NCI-H1048 (cell line): ENCODE data around the gene KAT2A.

Experiments
- DNase-seq: peaks from one replicate; lab custom pipeline; 2025; lab: John Stamatoyannopoulos, UW

KAT2A gene

DNA sequence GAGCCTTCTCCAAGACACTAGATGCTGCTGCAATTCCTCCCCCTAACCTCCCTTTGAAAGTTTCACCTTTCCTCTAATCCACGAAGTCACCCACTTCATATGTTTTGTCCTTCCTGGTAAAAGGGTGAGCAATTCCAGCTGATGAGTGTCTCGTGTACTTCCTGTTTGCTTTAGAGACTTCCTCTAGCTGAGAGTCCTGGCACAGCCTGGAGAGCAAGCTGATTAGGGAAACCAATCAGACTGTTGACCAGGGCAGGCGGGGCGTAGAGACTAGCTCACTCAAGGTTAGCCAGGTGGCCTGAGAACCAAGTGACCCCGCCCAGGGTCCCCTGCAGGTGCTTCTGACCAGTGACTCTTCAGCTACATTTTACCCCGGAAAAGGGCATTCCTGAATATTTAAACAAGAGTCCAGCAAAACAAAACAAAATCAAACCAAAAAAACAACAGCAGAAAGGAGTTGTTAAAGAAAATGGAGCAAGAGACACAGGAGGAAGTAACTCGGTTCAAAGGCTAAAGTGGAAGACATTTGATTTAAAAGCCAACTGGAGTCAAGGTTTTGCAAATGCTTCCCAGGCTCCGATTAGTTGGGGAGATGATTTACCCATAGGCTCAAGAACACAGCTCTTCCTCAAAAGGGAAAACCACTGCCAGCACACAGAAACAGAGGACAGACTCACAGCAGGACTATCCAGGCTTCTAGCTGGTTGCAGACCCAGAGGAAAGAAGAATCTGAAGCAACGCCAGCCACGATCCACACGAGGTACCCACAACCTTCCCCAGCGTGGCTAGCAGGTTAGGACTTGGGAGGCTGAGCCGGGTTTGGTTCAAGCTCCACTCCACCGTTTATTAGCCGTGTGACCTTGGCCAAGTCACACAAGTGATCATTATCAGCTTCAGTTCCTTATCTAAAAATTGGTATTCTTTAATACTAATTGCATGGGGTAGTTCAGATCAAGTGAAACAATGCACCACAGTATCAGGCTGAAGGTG, 14.8 kb upstream of the KAT2A start:
- DNase-seq: no peak

DNA sequence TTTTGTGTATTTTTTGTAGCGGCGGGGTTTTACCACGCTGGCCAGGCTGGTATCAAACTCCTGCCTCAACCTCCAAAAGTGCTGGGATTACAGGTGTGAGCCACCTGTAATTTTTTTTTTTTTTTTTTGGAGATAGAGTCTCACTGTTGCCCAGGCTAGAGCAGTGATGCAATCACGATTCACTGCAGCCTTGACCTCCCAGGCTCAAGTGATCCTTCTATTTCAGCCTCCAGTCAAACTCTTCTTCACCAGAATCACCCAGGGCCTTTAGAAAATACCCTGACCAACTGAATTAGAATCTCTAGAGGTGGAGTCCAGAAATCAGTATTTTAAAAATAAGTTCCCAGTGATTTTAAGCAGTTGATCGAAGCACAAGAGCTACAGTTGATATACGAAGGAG, 14.0 kb upstream of the KAT2A start:
- DNase-seq: no peak

DNA sequence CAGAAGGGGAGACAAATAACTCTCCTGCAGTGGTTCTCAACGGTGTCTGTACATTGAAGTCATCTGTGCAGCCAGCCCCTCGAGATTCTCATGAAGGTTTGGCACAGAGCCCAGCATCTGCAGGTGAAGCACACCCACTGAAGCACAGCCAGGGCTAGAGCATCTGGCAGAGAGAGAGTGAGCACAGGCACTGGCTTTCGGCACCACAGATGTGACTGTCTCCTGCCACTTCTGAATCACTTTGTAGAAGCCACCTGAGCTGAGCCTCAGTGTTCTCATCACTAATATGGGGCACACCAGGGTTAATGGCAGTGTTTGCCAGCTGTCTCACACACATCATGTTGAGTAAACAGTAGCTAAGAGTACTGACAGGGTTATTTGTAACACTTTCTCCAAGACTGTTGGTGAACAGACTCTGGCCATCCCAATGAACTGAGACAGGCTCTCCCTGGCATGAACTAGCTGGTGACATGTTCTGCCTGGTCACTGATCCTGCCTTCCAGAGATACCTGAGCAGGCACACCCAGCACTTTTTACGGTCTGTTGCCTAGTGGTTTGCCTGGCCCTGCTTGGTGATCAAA, 12.4 kb upstream of the KAT2A start:
- no peak for DNase-seq

DNA sequence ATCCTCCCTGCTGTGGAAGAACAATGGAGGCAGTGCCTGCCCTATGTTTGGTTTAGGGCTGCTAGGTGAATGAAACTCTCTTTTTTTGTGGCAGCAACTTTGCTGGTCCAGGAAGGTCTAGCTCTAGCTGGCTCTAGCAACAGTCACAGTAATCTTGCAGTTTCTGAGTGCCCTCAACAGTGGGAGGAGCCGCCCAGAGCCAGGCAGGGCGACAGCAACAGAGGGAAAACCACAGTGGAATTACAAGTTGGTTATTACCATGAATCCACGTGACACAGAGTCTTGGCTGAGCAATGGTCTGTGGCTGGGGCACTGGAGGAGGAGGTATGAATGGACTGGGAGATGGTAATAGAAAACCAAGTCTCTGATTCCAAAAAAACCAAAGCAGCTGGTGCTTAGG, 11.8 kb upstream of the KAT2A start:
- no peak for DNase-seq

DNA sequence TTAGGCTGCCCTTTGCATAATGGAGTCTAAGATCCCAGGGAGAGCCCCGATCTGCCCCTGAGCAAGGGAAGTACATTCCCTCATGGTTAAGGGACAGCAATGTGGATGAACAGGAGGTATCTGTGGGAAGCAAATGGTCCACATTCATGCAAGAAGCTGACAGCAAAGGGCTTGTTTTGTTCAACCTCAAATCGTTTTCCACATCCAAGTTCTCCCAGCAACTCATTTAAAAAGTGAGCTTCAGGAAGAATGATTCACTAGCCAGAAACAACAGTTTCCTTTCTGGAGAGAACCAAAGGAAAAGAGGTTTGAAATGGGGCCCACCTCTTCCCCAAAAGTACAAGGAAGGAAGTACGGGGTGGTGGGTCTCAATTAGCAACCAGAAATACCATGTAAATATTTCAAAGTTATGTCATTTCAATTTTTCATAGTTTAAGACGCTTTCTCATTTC, 10.8 kb upstream of the KAT2A start:
- no peak for DNase-seq

DNA sequence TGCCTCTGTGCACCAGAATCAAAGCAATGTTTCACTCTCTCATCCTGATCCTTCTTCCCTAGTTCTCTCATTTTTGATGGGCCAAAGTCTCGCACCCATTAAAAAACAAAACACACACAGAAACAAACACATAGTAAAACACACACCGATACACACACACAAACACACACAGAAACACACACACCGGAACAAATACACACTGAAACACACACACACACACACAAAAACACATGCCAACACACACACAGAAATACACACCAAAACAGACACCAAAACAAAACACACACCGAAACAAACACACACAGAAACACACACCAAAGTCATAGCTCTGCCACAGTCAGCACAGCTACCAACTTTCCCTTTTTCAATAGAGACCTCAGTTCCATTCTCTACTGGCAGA, 10.1 kb upstream of the KAT2A start:
- no peak for DNase-seq

DNA sequence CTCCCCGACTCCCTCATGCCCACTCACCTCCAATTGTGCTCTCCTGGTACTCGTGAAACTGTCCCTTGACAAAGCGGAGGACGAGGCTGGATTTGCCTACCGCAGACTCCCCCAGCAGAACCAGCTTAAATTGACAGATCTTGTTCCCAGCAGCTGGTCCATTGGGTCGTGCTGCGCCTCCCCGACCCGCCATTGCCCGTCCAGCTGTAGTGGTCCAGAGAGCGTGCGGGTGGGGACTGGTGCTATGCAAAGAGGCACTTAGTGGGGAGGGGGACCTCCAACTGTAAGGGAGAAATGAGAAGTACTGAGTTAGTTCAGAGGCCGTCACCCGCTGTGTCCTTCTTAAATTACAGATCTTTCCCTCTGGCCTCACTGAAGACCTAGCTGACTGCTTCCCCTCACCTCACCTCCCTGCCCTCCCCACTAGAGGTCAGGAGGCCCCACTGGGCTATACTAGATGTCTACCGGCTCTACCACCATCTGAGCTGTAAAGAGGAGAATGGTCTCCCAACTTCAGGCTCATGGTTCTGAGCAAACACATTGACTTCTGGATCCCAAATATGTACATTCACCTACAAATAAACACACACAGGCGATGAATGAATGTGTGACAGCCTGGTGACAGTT, 9.3 kb upstream of the KAT2A start:
- no peak for DNase-seq

DNA sequence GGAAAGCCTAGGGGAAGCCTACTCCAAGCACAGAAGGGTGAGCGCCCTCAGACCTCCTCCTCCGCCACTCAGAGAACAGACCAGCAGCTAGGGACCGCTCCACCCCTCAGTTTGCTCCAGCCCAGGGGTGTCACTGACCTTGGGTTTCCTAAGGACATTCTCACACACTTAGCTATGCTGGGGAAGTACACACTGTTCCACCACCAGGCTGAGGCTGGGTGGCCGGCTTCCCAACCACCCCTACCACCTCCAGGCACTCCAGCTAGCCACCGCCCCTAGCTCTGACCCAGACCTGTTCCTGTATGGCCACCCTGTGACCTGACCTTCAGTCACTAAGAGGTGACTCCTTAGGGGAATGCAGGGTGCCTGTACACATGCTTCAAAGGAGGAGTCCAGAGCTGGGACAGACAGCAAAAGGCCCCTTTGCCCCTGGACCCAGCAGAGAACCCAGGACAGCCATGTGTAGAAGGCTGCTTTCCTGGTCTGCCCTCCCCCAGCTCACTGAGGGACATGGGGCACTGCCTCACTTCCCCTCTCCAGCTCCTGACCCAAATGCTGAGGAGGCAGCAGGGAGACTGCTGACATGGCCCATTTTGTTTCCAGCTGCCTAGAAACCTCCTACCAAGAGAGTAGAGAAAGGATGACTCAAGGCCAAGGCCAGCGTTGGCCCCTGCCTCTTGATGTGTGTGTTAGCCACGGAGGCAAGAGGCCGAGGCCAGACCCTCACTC, 8.1 kb upstream of the KAT2A start:
- no peak for DNase-seq

DNA sequence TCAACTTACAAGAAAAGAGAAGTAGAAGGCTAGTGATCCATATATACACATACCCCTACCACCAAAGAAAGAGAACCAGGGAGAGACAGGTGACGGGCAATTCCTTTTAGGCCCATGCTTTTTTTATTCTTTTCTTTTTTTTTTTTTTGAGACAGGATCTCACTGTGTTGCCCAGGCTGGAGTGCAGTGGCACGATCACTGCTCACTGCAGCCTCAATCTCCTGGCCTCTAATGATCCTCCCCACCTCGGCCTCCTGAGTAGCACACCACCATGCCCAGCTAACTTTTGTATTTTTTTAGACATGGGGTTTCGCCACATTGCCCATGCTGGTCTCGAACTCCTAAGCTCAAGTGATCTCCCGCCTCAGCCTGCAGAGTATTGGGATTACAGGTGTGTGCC, 6.2 kb upstream of the KAT2A start:
- no peak for DNase-seq

DNA sequence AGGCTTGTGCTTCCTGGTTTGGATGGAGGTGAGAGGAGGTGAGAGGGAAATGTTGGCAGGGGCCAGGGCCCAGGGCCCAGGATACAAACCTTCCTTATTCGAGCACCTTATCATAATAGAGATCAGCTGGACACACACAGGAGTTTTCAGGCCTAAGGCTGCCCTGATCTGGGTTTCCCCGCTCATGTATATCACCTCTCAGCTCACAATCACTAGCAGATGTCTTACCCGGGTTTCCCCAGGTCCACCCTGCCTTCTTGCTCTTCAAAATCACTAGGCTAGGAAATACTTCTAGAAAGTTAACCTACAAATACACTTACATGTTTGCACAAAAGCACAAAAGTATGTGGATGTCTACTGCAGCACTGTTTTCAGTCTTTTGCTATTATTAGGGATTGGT, 5.7 kb upstream of the KAT2A start:
- DNase-seq: no peak

DNA sequence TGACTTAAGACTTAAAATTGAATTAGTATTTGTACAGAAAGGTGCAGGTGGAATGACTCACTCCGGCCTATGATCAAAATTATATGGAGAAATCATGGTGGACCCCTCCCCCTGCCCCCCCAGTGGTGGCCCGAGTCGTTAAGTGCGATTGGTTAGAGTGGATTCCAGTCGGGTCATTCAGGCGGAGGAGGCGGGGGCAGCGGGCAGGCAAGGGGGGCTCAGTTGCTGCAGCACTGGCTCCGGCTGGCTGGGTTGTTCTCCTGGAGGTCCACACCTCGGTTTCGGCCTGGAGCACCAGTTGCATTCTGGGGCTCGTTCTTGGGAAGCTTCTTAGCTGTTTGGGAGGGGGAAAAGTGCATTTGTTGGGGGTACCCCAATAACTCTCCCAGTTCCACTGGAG, 4.4 kb upstream of the KAT2A start:
- no peak for DNase-seq

DNA sequence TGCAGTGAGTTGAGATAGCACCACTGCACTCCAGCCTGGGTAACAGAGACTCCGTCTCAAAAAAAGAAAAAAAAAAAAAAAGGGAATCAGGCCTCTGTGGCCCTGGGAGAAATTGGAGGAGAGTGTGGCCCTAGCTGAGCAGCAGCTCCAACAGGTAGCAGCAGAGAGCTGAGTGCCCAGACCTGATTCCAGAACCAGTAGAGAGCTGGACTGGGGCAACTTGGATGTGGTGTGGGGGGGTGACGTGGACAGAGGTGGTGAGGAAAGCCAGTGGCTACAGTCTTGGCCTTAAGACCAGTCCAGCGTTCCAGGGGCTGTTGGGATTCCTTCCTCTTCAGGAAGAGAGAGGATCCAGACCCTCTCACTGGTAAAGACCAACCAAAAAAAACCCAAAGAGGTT, 3.1 kb upstream of the KAT2A start:
- DNase-seq: no peak

DNA sequence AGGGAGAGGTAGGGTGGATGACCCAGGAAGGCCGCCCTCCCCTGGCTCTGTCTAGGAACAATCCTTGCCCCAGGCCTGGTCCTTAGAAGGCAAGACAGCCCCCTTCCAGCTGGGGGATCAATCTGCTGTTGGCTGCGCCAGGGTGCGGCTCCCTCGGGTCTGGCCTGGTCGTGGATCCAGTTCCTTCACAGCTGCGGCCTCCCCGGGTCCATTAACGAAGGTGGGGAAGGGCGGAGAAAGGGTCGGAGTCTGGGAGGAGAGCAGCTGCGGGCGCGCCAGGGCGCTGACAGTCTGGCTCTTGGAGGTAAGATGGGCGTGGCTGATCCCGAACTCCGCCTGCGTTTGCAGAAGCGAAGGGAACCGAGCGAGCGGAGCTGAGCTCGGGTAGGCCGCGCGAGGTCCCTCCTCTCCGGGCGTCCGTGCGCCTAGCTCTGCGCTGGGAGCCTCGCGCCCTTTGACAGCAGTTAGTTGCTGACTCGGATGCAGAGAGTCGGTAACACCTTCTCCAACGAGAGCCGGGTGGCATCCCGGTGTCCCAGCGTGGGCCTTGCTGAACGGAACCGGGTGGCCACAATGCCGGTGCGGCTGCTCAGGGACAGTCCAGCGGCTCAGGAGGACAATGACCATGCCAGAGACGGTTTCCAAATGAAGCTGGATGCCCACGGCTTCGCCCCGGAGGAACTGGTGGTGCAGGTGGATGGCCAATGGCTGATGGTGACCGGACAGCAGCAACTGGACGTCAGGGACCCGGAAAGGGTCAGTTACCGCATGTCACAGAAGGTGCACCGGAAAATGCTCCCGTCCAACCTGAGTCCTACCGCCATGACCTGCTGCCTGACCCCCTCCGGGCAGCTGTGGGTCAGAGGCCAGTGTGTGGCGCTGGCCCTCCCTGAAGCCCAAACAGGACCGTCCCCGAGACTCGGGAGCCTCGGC, 1.5 kb upstream of the KAT2A start, which contains the start of gene HSPB9:
Gene HSPB9 (plus strand): TSS at position 434 of the 933 bp plus-strand sequence. CDS start 47 bp downstream, at position 481.
- no peak for DNase-seq

DNA sequence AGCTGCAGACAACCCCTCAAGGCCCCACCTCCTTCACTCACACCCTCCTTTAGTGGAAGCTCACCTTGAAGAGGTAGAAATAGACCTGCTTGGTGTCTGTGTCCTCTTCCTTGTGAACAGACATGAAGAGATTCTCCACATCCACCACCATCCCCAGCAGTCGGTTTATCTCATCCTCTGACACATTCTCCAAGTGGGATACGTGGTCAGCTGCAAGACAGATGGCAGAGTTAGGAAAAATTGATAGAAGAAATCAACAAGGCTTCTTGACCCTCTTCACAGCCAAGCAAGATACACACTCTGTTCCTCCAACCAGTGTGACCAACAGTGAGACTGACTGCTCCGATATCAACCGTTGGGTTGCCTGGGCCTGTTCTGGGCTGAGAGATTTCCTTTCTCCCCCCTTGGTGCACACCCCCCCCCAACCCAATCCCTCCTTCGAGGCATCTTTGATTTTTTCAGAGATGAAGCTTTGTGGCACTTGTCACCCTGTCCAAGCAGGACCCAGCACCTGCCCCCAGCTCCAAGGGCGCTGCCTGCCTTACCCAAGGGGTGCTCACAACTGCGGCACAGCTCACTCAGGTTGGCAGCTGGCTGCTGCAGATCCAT, 902 bp downstream of the KAT2A start:
- DNase-seq: no peak

DNA sequence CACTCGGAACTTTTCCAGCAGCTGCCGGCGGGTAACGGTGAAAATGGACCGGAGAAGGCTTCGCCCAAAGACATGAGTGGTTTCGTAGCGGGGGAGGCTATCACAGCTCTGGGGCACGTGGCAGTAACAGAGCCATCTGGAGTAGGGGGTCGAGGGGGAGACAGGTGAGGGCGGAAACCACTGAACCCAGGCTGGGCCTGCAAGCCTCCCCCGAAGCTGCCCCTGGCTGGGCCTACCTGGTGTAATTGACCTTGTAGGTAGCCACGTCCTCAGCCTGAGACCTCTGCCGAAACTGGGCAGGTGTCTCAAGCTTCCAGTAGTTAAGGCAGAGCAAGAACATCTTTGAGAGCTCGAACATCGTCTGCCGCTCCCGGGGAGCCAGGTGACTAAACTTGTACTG, 1.9 kb downstream of the KAT2A start:
- no peak for DNase-seq

DNA sequence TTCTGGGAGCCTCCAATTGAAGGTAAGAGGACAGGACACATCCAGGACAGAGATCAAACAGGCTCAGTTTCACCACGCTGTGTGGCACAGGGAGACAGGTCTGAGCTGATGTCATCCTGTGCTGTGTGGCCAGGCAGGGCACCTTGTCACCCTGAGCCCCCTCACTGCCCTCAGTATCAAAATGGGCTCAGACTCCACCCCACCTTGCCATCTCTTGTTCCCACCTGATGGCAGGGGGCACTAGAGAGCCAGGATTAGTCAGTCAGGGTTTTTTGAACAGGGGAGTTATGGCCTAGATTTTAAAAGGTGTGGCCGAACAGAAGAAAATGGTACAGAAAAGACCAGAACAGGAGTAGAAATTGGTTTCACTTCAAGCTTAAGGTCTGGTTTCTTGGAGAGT, 2.6 kb downstream of the KAT2A start:
- DNase-seq: no peak

DNA sequence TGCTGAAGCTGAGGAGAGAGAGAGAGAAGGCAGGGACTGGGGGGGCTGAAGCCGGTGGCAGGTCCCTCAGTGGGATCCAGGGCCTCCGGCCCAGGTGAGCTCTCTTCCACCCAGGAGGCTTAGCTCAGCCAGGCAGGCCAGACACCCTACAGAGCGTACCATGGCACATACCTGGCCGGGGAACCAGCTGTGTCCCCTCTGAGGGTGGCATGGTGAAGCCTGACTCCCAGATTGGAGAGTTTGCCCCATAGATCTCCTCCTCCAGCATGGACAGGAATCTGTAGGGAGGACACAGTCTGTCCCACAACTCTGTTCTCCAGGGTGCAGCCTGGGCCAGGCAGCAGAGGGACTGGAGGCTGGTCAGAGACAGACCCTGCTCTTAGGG, 3.0 kb downstream of the KAT2A start:
- DNase-seq: no peak

DNA sequence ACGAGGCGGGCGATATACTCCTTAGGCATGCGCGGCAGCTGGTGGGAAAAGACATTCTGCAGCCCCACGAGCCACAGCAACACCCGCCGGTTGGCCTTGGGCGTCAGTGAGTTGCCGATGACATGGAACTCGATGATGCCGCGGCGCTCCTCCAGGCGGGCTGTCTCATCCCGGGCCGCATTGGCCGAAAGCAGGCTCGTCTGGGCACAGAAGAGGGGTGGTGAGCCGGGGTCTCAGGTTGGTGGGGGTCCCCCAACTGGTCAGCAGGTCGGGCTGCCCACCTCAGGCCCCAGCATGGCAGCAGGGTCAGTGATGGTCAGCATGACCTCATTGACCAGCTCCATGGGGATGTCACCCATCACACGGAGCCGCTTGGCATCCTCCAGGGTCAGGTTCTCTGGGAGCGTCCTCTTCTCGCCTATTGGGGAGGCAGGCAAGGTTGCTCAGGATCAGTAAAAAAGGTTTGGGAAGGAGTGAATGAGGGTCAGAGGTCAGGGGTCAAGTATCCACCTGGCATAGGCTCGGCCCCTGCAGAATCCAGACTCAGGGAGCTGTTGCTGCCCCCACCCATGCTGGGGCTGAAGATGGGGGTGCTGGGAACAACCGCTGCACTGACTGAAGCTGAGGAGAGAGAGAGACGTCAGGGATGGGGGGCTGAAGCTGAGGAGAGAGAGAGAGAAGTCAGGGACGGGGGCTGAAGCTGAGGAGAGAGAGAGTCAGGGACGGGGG, 3.6 kb downstream of the KAT2A start:
- DNase-seq: no peak

DNA sequence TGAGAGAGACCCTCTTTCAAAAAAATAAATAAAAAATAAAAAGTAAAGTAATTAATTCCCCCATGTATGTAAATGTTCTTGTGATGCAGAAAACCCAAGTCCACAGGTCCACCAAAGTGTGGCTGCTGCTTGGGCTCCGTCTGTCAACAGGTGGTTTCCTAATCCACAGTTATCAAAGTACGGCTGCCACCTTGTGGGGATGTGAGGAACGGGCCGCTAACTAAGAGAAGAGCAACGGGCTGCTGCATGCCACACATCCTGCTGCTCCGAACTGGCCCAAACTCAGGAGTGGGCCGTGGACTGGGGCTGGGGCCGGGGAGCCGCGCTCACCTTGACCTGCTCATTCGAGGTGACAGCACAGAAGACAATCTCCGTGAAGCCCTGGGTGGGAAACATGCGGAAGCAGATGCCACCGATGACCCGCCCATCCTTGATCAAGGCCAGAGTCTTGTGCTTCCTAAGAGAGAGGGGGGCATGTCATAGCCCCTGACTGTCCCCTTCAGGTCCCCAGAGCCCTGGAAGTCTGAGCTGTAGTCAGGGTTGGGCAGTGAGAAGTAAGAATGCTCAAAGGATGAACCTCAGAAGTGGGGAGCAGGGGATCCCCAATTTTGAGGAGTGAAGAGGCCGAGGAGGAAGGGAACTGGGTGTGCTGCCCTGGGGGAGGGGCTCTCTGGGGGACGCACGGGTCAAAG, 4.3 kb downstream of the KAT2A start:
- DNase-seq: no peak
